HG03039 (cell line): ENCODE results near the gene MRPL2.
"Not testable (repeated sequence)": the region's sequence is repeated elsewhere in the genome, so short reads cannot be mapped to it uniquely, and the experiment has no call there.

Experiments used
- ATAC-seq: cut with Tn5 transposase; IDR thresholded peaks from one replicate; pipeline ENCODE4 v1.9.1; 2021; ENCODE audit warnings: mild to moderate bottlenecking, moderate library complexity; ENCODE audit not compliant: unreplicated experiment

MRPL2 gene

DNA sequence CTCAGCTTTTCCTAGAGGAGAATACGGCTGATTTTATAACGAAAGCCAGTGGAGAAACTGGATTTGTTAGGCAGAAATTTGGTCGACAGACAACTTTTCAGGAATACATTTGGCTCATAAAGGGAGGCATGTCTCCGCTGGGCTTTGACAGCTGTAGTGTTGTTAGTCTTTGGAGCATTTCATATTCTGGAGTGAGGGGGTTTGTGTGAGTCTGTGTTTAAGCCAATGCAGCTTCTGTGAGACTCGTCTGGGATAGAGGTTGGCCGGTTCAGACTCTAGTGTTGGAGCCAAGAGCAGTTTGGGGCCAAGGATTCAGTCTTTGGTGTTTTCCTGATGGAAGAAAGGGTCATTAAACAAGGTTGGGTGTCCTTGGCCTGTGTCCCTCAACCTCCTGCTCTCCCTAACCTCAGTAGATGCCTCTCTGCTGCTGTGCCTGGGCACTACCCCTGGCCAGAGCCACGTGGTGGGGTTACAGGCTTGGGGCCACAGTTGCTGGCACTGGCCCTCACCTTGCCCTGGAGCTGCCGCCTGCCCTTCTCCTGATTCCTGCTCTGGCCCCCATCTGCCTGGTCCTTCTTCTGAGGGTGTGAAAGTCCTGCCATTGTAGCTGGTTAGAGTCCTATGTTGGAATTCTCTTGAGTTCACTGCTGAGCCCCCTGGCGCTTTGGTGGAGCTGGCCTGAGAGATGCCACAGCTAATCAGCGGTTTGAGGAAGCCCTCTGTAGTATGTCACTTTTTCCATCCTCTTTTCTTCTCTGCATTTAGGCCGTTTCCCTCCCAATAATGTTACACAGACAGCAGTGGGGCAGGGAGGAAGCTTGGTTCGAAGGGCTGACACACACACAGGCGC is 23.8 kb upstream of the MRPL2 start:
- ATAC-seq, result no peak

DNA sequence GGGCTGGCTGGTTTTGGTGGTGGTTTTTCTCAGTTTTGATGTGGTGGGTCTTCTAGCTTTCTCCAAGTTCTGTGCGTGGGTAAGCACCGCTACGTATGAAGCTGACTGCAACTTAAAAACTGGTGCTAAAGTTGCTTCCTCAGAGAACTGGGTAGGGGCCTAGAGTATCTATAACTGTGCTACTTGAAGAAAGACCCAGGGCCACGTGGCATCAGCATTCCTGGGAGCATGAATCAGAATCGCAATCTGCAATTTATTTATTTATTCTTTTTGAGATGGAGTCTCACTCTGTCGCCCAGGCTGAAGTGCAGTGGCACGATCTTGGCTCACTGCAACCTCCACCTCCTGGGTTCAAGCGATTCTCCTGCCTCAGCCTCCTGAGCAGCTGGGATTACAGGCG is 22.7 kb upstream of the MRPL2 start:
- ATAC-seq, result not testable (repeated sequence)

DNA sequence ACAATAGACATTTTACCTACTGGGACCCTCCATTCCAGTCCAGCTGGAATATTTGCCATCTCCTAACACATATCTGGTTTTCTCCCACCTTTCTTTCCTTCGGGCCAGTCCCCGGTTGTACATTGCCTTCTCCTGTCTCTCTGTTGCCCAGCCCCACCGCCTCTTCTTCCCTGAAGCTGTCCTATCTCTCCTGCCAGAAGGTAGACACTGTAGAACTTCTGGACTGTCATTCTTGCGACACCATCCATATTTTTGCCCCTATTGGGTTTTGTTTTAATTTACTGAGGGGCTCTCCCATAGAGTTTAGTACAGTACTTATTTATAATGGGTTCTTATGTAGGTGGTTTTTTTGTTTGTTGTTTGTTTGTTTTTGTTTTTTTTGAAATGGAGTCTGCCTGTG is 21.8 kb upstream of the MRPL2 start:
- ATAC-seq, result no peak

DNA sequence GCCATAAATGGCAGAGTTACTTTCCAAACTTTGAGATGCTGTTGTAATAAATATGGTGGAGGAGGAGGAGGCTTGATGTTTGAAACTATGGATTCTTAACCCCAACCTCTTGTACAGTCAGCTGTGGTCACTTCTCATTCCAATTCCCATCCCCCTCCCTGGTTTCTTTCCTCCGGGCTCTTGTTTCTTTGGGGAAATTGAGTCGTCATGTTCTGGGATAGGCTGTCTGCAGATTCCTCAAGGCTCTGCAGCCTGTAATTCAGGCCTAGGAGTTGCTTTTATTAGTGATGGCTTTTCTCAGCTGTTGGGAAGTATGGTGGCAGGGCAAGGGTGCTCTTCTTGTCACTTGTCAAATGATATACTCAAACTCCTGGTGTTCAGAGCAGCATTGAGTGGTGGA is 19.5 kb upstream of the MRPL2 start:
- ATAC-seq, result no peak

DNA sequence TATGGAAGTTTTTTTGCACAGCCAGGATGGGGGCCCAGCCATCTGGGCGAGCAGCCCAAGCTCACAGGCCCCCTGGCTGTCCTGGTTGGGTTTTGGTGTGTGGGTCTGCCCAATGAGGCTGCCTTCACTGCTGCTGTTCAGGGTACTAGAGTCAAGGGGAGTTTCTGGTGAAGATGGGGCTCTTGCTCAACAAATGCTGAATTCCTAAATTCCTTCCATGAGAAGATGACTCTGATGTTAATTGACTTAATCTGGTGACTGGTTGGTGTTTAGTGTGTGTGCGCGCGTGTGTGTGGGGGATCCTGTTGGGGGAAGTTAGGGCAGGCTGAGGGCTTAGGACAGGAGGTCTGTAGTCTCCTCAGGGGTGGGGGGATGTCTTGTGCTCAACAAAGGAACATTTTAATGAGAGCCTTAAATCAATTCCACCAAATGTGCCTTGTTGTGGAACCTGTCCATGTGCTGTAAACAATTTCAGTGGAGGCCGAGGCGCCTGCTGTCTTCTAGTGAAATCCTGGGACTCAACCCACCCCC is 18.8 kb upstream of the MRPL2 start:
- ATAC-seq, result no peak

DNA sequence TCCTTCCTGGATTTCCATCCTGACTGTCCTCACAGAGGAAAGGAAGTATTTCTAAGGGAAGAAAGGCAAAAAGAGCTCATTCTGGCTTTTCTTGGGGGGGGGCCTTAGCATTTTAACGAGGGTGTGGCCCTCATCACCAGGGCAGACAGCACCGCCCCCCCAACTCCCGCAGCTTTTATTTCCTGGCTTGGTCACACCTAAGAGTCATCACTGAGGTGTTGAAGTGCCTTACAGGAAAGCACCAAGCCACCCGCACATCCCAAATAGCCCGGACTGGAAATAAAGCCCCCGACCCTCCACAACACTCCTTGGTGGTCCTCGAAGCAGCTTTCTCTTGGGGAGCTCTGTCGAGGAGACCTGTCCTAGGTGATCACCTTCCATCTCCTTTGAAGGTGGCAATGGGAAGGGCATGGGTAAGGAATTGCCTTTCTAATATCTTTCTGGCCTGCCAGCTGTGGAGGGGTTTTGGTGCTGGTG is 18.1 kb upstream of the MRPL2 start:
- no peak for ATAC-seq

DNA sequence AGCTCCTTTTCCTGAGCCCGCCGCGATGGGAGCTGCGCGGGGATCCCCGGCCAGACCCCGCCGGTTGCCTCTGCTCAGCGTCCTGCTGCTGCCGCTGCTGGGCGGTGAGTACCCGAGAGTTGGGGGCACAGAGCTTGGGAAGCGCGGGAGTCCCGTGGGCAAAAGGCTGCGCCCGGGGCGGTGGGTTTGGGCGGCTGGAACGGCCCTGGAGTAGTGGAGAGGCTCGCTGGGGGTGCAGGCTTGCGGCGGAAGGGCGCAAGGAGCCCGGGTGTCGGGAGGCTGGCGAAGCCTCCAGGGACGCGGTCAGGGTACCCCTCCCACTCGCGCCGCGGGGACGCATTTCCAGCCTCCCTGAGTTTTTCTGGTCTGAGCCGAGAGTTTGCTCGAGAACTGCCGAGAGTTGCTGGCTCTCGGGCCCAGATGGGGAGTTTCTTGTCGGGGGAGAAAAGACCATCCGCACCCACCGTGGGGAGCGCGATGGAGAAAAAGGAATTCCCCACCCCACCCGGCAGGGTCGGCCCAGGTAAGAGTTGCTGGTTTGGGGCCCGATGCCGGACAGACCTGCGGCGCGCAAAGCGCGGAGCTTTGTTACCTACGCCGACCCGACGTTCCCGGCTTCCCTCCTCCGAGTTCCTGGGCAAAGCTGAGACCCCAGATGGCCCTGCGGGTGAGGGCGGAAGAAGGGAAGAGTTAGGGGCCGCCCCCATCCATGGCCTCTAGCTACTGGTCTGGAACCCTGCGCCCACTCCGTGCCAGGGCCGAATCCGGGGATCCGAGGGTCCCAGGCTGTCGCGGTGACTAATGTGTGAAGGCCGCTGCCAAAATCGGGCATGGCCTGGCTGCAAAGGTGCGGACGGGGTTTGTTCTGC is 17.5 kb upstream of the MRPL2 start:
- no peak for ATAC-seq

DNA sequence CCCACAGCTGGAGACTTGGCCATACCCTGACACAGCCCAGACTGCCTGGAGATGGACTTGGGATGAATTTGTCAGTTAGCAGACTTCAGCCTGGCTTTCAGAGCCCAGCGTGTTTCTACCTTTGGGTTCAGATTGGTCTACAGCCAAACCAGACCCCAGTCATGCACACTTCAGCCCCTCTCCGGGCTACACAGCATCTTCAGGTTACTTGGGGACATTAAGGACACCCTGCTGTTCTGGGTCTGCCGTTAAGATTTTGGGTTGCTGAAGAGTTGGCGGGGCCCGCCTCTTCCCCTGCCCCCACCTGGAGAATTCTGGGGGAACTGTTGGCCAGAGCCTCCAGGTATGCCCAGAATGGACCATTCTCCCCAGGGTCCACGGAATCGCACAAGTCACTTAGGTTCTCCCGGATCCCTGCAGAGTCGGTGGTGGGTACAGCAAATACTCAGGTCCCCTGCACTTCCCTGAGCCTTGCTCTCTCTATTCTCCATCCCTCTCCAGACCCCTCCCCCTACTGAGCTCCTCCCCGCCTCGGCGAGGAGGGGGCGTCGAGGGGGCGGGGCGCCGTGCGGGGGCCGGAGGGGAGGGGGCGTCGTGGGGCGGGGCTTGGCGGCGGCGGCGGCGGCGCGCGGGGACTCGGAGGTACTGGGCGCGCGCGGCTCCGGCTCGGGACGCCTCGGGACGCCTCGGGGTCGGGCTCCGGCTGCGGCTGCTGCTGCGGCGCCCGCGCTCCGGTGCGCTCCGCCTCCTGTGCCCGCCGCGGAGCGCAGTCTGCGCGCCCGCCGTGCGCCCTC is 16.6 kb upstream of the MRPL2 start, which contains the start of gene PTK7:
Gene PTK7 (plus strand): TSS at position 645 of the 794 bp plus-strand sequence. CDS start 175 bp downstream, outside the sequence.
- ATAC-seq, result no peak

DNA sequence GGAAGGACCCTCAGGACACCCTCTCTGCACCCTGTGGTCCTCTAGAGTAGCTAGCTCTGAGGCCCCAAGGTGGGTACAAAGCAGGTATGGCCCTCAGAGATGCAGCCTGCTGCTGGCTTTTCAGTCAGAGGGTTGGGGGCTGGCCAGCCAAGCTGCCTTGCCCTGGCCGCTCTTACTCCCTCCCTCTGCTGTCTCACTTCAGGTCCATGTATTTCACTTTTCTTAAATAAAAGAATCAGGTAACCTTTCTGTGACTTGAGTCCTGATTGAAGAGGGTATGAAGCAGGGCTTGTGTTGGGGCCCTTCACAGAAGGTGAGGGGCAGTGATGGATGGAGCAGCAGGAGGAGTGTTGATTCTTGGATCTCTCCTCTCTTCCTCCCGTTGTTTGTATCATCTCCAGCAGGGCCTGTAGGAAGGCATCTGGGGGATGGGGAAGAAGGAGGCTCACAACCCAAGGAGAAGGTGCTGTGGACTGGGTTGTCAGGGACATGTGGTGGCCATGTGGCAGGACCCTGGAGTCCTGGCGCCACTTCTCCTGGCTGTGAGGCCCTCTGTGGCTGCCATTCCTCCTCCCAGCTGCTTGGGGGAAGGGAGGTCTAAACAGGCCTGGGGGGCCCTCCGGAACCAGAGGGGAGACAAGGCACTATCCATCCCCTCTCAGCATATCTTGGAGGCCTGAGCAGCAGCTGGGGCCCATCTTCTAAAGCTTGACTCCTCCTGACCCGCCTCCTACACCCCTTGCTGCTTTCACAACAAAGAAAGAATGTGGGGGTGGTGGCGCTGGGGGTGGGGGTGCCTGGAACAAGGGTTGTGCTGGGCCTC is 15.8 kb upstream of the MRPL2 start:
- ATAC-seq, result no peak

DNA sequence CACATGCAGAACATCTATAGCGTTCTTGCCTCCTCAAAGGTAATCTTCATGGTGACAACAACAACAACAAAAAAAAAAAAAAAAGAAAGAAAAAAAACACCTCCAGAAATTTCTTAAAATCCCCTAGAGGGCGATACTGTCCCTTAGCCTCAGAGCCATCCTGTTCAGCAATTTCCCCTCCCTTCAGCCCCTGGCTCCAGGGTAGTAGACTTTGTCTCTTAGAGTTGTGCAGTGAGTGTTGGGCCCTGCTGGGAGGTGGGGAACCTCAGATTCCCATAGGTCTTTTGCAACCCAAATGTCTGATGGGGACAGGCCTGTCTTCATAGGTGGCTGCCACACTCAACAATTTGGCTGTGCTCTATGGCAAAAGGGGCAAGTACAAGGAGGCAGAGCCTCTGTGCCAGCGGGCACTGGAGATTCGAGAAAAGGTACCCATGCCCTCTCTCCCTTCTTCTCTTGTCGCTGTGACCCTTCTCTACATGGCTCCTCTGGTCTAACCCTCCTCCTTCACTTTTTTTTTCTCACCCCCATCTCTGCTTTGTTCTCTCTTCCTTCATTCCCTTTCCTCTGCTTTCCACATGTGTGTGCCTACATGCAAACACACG is 10.9 kb upstream of the MRPL2 start:
- no peak for ATAC-seq

DNA sequence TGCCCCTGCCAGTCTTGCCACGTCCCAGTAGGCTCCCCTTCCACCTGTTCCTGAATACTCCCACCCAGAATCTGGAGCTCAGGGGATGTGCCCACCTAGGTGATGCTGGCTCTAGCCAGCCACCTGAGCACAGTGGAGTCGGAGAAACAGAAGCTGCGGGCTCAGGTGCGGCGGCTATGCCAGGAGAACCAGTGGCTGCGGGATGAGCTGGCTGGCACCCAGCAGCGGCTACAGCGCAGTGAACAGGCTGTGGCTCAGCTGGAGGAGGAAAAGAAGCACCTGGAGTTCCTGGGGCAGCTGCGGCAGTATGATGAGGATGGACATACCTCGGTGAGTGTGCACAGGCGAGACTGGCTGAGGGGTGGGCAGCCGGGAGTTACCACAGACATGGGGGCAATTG is 3.6 kb upstream of the MRPL2 start:
- ATAC-seq, result no peak

DNA sequence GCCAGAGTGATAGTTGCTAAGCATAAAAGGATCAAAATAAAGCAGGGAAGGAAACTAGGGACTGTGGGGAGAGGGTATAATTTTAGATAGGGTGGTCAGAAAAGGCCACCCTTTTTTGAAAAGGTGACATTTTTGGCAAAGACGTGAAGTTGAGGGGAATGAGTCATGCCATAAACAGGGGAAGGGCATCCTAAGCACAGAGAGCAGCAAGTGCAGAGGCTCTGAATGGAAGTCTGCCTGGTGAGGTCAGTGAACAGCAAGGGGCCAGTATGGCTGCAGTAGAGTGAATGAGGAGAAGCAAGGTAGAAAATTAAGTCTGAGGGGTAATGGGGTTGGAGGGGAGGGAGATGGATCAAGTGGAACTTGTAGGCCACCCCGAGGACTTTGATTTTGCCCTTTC is 2.6 kb upstream of the MRPL2 start:
- no peak for ATAC-seq

DNA sequence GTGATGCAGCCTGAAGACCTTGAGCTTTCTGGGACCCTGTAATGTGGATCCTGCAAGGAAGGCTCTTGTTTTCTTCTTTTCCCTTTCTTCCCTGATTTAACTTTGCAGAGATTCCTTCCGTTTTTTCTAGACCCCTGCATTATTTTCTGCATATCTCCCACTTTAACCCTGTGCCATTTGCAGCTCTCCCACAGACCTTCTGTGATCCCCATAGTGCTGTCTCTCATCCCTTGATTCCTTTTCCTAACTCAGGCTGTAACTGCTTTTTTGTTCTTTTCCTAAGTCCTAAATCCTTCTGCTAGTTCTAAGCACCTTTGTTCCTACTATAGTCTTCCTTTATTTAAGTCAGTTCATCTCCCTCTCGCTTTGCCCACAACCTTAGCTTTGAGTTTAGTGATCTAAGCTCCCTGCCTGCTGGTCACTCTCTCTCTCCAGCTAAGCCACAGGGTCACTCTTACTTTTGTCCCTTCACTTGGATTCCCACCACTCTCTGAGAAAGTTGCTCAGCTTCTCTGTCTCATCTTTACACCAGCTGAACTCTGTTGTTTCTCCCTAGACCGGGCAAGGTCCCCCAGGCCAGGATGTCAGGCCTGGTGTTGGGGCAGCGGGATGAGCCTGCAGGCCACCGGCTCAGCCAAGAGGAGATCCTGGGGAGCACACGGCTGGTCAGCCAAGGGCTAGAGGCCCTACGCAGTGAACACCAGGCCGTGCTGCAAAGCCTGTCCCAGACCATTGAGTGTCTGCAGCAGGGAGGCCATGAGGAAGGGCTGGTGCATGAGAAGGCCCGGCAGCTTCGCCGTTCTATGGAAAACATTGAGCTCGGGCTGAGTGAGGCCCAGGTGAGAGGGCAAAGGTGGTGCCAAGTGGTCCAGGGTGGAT is 1.8 kb upstream of the MRPL2 start:
- no peak for ATAC-seq

DNA sequence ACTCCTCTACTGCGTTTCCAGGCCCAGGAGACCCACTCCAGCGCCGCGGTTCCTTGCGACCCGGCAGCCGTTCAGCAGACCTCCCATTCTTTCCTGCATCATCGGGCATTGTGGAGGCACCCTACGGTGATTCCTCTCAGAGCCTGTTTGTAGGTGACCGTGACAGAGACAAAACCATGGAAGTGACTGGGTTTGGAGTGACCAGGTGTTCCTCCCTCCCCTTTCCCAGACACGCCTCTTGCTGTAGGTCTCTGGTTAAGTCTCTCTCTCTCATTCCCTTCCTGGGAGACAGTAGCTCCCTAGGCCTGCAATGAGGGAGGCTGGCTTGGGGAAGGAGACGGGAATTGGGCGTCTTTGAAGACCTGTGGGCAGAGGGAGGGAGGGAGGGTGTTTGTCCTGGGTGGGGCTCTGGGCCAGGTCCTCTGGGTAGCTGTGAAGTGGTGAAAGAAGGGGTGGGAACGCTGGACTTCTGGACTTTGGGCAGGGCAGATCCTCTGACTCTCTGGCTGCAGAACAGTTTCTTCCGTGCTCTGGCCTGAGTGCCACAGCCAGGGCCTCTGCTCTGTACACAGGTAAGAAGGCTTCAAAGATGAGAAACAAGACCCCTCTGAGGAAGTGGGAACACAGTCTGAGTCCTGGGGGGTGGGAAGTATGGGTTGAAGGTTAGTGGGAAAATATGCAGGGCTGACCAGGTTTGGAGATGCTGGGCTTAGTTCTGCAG is 960 bp upstream of the MRPL2 start:
- ATAC-seq, result no peak

DNA sequence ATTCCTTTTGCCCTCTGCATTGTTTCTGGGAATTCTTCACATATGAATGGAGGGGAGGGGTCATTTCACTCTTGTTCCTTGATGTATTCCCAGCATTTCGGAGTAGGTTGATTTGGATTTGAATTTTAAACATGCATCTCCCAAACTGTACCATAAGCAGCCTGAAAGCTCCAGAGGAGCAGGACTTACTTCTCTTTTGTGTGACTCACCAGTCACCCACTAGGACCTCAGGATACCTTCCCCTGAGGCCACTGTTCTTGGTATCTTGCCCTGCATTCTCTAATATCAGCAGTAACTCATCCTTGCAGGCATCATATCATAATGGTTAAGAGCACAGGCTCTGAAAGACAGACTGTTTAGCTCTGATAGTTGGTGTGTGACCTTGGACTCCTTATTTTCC is 703 bp downstream of the MRPL2 start:
- no peak for ATAC-seq

DNA sequence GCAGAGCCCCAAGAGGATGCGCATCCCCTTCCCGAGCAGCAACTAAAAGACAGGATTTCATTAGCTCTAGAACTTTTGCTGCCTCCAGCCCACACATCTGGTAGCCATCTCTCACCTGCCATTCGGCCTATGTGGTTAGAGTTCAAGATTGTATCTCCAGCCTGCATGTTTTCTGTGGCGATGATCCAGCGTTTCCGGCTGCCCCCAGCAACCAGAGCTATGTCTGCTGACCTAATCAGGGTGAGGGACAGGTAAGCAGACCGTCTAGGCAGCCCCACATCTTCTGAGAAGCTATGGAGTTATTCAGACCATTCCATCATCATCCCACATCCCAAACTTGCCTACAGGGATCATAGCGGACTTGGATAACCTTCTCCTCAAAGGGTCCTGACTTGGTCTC is 3.3 kb downstream of the MRPL2 start:
- ATAC-seq, result no peak

DNA sequence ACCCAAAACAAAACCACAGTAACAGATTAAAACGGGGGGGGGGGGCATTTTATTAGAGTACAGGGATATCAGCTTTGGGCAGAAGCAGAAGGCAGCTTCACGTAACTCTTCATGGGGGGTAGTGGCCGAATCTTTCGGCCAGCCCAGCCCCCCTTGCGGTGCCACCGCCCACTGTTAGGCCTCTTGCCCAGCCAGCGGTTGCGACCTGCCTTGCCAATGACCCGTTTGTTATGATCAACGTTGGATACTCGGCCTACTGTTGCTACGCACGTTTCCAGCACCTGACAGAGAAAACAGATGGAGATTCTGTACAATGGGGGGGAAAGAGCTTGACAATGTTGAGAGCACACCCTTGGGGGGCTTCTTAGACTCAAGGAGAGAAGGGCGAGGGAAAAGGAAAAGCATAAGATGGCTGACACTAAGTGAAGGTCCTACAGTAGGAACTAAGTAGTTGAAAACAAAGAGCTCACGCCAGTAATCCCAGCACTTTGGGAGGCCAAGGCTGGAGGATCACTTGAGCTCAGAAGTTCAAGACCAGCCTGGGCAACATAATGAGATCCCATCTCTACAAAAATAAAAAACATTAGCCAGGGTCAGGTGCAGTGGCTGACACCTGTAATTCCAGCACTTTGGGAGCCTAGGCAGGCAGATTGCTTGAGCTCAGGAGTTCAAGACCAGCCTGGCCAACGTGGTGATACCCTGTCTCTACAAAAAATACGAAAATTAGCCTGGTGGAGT is 4.9 kb downstream of the MRPL2 start:
- no peak for ATAC-seq
